Fibroblast of mammary gland (primary cell): ENCODE measurements around the gene PLCL2.

Source experiments
- DNase-seq: peaks from one replicate; pipeline ENCODE4 v3.0.0-alpha.2; 2010; ENCODE audit warnings: low read depth
- H3K4me3 ChIP-seq: 2 replicates; pipeline ENCODE4 v1.5.1; 2011; ENCODE audit warnings: low read depth, mild to moderate bottlenecking, low read length, moderate library complexity; ENCODE audit not compliant: control insufficient read depth
- CTCF ChIP-seq: conservative IDR thresholded peaks from 2 replicates; pipeline ENCODE4 v1.5.1; 2011; ENCODE audit warnings: low read depth, low read length, inconsistent platforms; ENCODE audit not compliant: control insufficient read depth, insufficient read depth

PLCL2 gene

GRCh38 chr3:16923112-16923511 lies 38.4 kb downstream of the PLCL2 start:
- no peak overlapping the region for H3K4me3 ChIP-seq
- DNase-seq = no peak
- TF ChIP-seq CTCF = no peak

- no peak for TF ChIP-seq CTCF
- DNase-seq = no peak
Measured at GRCh38 chr3:16927485-16927884, 42.7 kb downstream of the PLCL2 start.

DNA sequence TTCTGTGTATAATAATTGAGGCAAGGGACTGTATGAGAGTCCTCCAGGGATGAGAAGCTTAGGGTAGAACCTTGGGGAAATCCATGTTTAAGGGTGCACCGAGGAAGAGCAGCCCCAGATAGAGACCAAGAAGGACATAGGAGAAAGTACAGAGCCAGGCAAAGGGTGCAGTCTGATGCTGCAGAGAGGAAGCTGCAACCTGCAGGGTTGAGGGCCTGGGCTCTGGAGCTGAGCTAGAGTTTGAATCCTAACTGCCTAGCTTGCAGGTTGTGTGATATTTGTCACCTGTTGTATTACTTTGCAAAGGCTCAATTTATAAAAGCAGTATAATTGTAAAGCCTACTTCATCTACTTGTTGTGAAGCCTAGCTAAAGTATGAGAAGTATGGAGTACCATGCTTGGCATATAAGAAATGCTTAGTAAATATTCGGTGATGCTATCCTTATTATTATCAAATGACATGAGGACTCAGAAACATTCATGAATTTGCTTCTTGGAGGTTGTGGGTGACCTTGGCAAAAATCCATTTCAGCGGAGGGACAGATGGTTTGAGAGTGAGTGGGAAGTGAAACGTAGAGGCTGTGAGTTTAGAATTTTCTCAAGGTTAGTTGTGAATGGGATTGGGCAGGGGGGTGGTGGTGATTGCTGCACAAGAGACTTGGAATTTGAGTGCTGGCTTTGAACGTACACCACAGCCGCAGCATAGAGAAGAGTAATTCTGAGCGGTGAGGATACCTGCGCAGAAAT lies 43.8 kb downstream of the PLCL2 start:
- no peak for TF ChIP-seq CTCF
- DNase-seq = peak; percentile 30
- H3K4me3 ChIP-seq = no peak overlapping the region

More at GRCh38 chr3:16927485-16927884, 42.7 kb downstream of the PLCL2 start:
- H3K4me3 ChIP-seq = no peak overlapping the region

DNA sequence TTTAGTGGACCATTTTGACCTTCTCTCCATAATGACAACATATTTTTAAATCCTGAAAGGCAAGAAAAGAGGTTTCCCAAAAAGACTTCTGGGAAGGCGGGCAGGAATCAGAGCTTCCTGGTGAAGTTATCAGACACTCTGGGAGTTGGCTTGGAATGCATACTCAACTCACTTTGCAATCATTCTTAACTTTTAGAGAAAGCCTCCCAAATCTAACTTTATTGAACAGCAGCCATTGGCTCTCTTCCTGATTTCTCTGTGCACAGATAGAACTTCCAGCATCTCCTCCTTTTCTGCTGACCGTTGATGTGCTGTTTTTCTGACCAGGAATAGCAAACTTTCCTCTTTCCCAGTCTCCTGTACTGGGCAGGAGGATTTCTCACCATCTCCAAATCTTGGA lies 44.6 kb downstream of the PLCL2 start:
- no peak overlapping the region for H3K4me3 ChIP-seq
- DNase-seq = no peak
- TF ChIP-seq CTCF = no peak

DNA sequence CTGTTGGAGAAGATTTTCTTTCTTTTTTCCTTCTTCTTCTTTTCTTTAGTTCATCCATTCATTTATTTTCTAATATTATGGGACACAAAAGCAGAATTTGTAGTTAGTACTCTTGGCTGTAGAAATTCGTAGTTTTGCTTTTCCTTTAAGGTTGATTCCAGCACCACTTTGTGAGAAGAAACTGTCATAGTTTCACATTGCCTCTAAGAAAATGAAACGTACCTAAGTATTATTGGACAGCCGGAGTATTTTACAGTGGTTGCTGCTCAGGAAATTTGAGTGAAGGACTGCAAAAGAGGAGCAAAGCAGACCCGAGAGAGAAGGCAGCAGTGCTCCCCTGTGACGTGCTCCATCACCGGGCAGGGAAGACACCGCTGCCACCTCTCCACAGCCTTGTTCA lies 48.1 kb downstream of the PLCL2 start:
- no peak overlapping the region for H3K4me3 ChIP-seq
- no peak for DNase-seq
- no peak for TF ChIP-seq CTCF

DNA sequence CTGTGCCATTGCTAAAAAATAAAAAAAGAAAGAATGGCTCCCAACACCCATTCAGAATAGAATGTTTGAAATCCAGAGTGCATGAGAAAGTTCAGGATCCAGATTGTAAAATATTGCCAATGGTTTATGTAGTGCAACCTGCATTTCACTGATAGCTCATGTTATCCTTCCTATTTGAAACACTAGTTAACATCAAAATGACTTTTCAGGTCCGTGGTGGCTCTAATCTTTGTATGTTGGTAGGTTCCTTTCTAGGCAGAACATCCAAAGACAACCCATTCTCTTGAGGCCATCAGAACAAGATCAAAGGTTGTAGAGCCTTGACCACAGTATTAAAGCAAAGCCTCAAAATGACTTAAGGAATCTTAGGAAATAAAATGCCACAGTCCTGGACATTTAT lies 51.0 kb downstream of the PLCL2 start:
- no peak for DNase-seq
- no peak overlapping the region for H3K4me3 ChIP-seq
- TF ChIP-seq CTCF = no peak

DNA sequence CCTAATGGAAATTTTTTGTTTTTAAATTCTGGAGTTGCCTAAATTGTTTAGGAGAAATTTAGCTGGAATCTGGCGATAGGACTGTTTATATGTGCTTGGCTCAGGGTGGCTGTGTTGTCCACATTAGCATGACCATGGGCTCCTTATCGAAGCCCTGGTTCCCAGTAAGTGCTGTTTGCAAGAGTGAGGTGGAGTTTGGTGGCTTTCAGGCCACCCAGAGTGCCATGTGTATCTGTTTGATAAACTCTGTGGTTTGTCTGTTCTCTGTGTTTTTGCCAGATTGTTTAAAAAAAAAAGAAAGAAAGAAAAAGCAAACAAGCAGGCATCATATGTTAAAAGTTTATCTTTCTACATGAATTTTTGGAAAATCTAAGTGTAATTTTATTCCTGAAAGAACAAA lies 51.5 kb downstream of the PLCL2 start:
- H3K4me3 ChIP-seq = no peak overlapping the region
- DNase-seq = no peak
- no peak for TF ChIP-seq CTCF
